Ureter (tissue), 1 donor: Measurements from ENCODE around the gene ZHX3. TPM values are rescaled to one million over a fixed set of nuclear protein-coding genes. Genes with fewer than 3 reads are reported as not detected.

ENCODE experiments used
- DNase-seq: peaks from one replicate; pipeline ENCODE4 v3.0.0-alpha.2; 2020; ENCODE audit warnings: low spot score
- total RNA-seq: library from RNA; stranded (reverse); gene quantifications from one replicate; pipeline ENCODE4 v1.2.4, GENCODE V29; 2023
- donor health status: DM: yes; HTN: yes; CAD: no.

ZHX3 gene
- total RNA-seq, 1 donor from 2014 or later: 49.3 TPM

DNA sequence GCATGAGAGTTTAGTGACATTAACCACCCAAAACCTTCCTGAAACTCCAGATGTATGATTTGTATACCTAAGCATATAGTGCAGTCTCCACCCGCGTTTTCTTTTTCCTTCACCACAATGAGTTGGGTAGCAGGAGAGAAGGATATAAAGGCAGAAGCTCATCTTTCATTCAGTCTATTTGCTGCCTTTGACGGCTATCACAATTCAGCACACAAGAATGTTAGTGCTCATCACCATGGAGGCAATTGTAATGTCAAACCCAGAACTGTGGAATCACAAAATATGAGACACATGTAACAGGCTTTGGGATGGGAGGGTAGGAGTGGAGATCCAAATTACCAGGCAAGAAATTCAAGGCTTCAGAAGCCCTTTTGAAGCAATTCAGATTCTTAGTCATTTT lies 17.6 kb downstream of the ZHX3 start:
- no peak for DNase-seq

DNA sequence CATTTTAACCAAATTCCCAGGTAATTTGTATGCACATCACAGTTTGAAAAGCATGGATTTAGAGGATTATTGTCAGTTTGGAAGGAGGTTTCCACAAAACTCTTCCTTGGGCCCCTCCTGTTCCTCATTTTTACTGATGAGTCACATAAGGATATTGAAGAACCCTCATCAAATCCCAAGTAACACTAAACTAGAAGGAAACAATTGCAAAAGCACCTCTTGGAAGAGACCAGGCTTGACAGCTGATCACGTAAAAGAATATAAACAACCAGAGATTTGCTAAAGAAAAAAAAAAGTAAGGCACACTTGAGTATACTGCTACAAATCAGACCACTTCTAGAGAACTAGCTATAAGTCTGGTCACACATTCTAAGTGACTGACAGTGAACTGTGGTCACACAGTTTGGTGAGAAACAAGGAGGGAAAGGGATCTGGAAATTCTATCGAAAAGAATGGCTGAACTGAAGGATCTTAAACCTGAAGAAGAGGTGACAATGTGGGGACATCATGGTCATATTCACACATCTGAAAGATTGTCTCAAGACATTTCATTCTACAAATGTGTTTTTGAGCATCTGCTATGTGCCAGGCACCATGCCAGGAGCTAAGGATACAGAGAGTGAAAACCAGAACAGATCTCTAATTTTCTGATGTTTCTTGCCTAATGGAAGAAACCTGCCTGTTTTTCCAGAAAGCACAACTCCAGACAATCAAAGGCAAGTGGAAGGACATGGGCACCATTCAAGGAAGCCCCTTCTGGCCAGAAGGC lies 24.1 kb downstream of the ZHX3 start:
- no peak for DNase-seq

DNA sequence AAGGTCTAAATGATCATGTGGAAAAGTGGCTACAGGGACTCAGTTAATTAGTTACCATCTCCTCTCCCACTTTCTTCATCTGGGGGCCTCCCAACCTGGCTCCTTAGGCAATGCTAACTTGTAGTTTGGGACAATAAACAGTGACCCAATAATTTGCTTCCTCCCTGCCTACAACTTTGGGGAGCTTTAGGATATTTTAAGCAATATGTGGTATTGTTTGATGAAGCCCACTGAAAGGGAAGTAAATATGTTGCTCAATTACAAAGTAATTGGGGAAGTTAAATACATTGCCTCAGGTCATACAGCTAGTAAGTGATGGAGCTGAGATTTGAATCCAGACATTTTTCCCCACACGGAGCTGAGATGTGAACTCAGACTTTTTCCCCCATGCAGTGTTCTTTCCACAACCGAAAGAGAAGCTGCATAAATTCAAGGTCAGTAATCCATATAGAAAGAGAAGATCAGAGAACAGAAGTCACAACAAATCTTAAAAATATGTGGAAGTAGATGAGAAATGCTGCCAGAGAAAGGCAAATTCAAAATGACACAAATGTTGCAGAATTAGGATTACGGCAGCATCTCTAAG lies 26.6 kb downstream of the ZHX3 start:
- no peak for DNase-seq

DNA sequence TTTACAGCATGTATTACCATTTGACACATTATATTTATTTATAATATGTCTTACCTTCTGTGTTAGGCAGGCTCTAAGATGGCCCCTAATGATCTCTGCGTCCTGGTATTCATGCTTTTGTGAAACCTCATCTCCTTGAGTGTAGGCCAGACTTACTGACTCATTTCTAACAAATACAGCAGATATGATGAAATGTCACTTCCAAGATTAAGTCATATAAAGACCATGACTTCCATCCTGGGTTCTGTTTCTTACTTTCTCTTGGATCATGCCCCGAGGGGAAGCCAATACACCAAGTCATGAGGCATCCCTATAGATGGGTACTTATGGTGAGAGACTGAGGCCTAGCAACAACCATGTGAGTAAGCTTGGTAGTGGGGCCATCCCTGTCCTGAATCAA lies 30.2 kb downstream of the ZHX3 start:
- no peak for DNase-seq

DNA sequence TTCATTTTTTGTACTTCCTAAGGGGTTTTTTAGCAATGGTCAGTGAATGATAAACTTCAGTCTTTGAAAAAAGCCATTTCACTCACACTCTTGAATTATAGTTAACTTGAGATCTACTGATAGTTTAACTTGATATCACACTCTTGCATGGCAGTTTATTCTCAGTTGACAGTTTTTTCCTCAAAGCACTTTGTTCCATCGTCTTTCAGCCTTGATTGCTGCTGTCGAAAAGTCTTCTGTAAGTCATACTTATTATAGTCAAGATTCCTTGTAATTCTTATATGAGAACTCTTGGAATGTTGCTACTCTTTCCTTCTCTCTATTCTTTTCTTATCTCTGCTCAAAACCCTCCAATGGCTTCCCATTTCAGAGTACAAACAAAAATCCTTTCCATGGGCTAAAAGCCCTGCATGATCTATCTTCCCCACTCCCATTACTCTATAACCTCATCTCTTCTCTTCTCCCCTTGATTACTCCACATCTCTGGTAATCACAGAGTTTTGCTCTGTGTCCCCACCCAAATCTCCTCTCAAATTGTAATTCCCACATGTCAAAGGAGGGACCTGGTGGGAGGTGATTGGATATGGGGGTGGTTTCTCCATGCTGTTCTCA lies 31.2 kb downstream of the ZHX3 start:
- DNase-seq: no peak

DNA sequence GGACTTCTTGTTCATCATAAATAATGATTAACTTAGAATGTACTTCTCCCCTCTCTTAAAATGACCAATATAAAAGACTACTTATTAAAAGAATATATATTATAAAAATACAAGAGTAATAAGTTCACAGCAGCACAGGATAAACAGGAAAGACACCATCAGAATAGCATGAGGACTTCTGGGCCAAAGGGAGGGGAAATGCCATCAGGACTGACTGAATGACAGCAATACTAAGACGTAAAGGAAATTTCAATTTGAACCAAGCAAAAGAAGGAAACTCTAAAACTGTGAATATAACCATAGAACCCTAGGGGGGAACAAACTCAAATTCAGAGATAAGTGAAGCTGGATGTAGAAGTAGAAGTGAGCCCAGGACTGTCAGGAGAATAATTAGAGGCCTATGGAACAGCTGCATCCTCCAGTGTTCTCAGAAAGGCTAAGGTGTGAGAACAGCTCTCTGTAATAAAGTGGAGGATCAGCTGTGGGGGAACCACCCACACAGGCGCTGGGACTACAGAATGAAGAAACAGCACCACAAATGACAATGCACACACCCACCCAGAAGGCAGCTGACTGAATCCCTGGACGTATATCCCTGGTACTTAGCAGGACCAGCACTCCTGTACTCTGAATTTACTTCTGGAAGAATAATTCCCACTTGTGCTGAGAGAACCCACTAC lies 37.8 kb downstream of the ZHX3 start:
- DNase-seq: no peak

DNA sequence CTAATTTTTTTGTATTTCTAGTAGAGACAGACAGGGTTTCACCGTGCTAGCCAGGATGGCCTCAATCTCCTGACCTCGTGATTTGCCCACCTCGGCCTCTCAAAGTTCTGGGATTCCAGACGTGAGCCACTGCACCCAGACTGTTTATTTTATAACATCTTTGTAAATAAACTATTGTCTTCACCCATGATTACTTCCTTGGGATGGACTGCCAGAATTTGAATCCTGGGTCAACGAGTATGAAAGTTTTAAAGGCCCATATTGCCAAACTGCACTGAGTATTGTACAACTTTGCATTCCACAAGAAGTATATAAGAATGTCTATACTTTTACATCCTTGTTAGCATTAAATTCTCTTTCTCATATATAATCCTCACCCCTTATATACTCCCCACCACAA lies 38.6 kb downstream of the ZHX3 start:
- DNase-seq: no peak

DNA sequence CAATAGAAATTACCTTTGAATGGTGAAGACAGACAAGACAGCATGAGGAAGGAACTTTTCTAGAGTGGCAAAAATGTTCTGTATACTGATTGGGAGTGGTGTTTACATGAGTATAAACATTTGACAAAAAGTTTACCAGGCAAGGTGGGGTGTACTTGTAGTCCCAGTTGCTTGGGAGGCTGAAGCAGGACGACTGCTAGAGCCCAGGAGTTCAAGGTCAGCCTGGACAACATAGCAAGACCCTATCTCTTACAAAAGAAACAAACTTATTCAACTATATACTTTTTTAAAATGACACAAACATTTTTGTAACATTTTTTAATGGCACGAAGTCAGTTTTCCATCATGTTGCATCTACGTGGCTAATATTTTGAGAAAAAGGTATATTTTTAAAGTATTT lies 40.5 kb downstream of the ZHX3 start:
- DNase-seq: no peak

DNA sequence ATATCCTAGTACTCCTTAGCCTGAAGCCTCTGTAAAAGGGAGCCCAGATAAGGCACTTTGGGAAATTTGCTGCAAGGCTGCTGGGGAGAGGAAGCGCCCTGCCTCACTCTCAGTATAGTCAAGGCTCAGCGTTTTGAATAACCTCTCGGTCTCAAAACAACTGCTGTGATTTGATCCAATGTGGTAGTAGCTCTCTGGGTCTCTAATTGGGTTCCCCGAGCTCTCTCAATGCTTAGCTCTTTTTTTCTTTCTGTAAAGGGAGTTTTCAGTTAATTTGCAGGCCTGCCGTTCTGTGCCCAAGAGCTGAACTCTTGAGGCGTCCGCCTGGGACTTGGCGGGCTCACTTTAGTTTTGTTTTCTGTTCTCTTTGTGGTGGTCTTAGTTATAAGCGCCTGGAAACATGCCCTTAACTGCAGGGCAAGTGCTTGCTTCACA lies 41.2 kb downstream of the ZHX3 start:
- DNase-seq: no peak

DNA sequence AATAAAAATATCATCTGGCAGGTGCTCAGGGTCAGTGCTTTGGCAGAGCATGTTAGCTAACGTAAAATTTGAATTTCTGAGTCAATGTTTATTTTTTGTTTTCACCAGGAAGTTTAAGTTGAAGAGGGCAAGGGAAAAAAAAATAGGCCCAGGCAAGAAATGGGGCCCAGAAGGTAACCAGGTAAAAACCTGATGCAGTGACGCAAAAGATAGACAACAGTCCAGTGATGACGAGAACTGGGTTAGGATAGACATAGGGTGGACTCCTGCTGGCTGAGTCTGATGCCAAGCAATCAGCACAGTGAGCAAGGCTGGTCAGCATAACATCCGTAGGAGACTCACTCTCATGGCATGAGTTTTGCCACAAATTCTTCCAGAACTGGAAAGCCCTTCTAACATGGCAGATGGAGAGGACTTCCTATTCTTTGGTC lies 42.2 kb downstream of the ZHX3 start:
- DNase-seq: no peak

DNA sequence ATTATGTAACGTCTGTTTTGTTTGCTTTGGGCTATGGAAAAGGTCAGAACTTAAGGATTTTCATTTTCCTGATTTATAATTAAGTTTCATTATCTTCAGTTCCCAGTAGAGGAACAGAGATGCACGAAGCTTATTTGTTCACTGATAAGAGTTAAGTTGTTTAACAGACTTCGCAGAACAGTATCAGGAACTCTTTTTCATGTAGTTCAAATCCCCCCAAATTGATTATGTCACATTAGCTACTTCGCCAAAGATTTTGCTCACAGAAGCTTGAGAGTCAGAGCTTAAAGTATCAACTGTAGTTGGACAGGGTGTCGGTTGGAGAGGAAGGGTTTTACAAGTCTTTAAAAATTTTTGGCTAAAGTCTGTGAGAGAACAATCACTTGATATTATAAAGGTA lies 43.4 kb downstream of the ZHX3 start:
- DNase-seq: no peak

DNA sequence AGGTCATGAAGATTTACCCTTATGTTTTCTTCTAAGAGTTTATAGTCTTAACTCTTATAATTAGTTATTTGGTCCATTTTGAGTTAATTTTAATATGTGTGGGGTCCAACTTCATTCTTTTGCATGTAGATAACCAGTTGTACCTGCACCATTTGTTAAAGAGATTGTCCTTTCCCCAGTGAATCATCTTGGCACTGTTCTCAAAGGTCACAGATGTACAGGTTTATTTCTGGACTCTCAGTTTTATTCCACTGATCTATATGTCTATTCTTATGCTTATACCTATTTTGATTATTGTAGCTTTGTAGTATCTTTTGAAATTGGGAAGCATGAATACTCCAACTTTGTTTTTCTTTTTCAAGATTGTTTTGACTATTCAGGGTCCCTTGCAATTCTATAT lies 44.1 kb downstream of the ZHX3 start:
- no peak for DNase-seq

DNA sequence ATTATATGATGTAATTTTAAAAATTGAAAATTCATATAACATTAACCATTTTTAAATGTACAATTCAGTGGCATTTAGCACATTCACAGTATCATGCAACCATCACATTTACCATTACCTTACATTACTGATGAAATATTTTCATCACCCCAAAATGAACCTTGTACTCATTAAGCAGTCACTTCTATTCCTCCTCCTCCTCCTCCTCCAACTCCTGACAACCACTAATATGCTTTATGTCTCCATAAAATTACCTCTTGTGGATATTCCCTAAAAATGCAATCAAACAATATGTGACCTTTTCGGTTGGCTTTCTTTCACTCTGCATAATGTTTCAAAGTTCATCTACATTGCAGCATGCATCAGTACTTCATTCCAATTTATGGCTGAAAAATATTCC lies 45.2 kb downstream of the ZHX3 start:
- DNase-seq: no peak

DNA sequence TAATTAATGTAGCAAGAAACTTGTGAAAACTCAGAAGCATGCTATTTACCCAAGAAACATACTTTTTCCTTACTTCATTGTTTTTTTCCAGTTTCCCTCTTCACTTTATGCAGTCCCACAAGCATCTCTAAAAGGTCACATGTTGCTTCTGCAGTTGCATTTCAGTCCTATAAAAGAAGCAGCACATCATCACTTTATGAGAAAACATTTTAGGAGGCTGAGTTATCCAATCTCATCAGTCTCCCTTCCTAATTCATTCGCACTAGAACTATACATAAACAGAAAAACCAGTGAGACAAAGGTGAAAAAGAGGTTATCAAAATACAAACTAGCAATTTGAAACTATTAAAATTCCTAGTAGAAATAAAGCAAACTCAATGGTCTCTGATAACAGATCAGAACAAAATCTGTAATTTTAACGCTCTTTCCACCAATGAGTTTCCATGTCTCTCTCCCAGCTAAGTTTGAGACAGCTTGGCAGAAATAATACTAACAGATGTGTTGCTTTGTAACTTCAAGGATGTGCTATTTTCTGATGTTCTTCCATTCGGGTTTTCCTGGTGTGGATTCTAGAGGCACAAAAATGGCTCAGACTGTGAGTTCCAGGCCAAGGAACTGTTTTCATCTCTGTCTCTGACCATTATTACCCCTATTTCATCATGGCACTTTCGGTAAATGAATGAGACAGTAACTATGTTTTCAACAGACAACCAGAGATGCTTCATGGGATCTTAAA lies 48.4 kb downstream of the ZHX3 start:
- no peak for DNase-seq

DNA sequence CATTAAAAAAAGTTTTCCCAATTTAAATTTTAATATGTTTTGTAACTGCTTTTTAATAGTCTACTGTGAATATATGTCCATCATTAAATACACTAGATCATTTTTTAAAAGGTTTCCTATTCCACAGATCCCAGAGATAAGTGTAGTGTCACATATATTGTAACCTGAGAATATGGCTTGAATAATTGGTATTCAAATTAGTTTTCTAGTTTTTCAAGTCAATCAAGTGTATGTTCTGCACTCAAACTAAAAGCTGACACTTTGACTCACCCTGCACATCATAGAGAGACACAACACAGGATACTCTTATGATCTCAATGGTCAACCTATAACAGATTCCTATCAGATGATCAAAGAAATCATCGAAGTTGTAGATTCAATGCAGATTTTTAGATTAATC lies 49.1 kb downstream of the ZHX3 start:
- DNase-seq: no peak

DNA sequence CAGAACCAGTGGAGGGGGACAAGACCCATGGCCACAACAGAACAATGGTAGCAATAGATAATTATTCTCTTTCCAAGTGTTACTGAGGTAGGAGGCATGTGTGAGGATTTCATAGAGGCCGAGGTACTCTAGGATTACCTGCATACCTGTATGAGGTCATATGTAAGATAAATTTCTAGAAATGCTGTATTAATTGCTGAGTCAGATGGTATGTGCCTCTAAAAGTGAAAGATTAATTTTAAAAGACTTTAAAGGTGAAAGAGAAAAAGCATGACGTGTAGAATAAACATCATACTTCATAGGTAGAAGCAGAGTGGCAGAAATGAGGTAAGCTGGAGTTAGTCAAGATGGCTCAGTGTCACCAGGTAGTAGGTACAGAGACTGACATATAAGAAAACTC lies 51.6 kb downstream of the ZHX3 start:
- no peak for DNase-seq

DNA sequence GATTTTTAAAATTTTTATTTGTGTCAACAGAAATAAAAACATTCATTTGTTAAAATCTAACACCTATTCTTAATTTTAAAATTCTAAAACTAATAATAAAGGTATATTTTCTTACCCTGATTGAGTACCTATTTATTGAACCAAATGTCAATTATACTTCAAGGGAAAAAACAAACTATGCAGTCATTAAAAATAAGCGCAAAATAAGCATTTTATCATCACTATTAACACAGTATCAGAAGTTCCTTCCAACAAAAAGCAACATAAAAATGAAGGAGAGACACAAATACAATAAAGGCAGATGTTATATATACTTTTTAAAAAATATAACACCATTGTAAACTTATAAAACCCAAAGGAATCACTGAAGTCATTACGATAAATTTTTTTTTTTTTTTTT lies 52.7 kb downstream of the ZHX3 start:
- DNase-seq: no peak

DNA sequence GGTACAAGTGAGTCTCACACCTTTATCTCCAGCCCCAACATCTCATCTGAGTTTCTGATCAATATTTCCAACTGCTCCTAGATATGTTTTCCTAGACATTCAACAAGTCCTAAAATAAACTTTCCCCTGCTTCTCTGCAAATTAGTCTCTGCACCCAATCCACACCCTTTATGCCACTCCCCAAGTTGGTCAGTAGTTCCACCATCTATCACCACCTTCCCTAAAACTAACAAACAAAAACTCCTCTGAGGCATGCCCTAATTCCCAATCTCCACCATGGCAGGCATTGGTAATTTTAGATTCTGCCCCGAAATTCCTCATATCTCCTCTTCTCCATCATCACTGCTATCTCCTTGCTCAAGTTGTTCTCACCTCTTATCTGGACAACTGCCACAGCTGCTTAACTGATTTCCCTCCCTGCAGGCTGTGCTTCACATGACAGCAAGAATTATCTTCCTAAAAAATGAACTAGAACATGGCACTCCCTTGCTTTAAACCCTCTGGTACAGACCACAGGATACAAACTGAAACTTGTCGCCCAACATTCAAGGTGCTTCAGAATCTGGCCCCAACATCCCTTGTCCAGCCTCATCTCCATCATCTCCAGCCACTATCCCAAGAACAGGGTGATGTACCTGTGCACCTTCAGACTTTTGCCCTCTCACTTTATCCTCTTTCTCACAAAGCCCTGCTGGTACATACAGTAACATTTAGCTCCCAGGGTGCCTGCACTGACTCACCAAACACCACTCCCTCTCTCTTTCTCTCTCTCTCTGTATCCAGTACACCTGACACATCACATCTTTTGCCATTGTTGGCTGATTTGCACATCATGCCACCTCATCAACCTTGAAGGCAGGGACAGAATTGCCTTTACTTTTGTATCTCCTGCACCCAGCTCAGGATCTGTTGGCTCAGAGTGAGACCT lies 55.5 kb downstream of the ZHX3 start:
- no peak for DNase-seq

DNA sequence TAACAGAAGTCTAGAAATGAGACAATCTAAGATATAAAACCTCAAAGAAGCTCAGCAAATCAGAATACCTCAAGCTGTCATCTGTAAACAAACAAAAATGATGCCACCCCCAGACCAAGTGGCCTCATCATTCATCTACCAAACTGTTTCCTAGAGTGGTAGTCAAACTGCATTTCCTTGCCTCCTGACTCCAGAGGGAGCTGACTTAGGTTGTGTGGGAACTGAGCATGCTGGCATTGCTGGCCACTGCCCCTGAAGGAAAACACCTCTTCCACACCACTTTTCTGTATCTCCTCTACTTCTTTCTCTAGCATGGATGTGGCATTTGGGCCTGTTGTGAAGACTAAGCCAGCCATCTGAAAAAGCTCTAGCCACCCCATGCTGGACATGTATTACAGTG lies 56.3 kb downstream of the ZHX3 start:
- no peak for DNase-seq

DNA sequence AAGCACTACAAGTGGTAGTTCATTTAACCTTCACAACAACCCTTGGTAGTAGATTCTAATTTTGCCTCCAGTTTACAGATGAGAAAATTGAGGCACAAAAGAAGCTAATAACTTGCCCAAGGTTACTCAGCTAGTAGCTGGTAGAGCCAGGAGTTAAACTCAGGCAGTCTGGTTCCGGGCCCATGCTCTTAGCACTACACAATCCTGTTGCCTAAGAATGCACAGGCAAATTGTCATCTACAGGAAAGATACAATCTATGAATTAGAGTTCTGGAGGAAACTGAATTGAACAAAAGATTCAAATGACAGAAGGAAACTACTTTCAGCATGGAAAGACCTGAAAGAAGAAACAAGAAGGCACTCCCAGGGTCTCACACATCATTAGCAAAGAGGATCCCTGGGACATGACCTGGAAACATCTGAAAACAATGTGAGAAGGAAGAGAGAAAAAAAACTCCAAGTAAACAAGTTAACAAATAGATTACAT lies 56.8 kb downstream of the ZHX3 start:
- DNase-seq: no peak

DNA sequence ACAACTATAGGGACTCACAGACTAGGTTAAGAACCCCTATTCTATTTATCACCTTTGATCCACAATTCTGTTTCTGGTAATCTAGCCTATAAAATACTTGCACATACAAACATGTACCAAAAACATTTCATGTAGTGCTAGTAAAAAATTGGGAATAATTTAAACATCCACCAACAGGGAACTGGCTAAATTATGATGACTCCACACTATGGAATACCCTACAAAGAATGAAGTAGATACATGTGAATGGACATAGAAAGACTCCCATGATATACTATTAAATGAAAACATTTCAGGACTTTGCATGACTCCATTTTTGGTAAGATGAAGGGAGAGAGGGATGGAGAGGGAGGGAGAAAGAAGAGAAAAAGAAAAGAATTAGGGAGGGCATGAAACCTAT lies 58.2 kb downstream of the ZHX3 start:
- no peak for DNase-seq
